Left ventricle myocardium inferior (tissue), 1 donor: ENCODE data around the gene CD3E. TPM values are rescaled to one million over a fixed set of nuclear protein-coding genes. Genes with fewer than 3 reads are reported as not detected.

Experiments used
- DNase-seq: peaks from one replicate; pipeline ENCODE4 v3.0.0-alpha.2; 2020
- H3K27ac ChIP-seq: fragments of 200-600 bp; replicated peaks from 2 replicates; pipeline ENCODE4 v1.8.0; 2021
- H3K27me3 ChIP-seq: fragments of 200-600 bp; 2 replicates; pipeline ENCODE4 v1.8.0; 2021; ENCODE audit warnings: low read depth
- H3K36me3 ChIP-seq: fragments of 200-600 bp; 2 replicates; pipeline ENCODE4 v1.8.0; 2021
- H3K4me1 ChIP-seq: fragments of 200-600 bp; 2 replicates; pipeline ENCODE4 v1.8.0; 2021
- H3K4me3 ChIP-seq: fragments of 200-600 bp; 2 replicates; pipeline ENCODE4 v1.8.0; 2021; ENCODE audit warnings: mild to moderate bottlenecking, moderate library complexity
- H3K9me3 ChIP-seq: fragments of 200-600 bp; replicated peaks from 2 replicates; pipeline ENCODE4 v1.8.0; 2021
- intact Hi-C: fragments of 100-400 bp; cut with micrococcal nuclease; formaldehyde crosslinking; loops from one replicate; pipeline ENCODE4 v1.11.0; 2022
- total RNA-seq: library from RNA; stranded (reverse); fragmentation: NEBNext Ultra II Directional; extraction: Animal tissue kit (Norgen Biotek cat#: 25700); gene quantifications from one replicate; pipeline ENCODE4 v1.2.1, GENCODE V29; 2021
- TF ChIP-seq, protein P1 (sequence below): fragments of 200-600 bp; IDR thresholded peaks from 2 replicates; pipeline ENCODE4 v1.8.0; 2021; ENCODE audit warnings: antibody characterized with exemption, mild to moderate bottlenecking, borderline replicate concordance
- donor health status: DM: no; HTN: yes; CAD: no; lungs with severe emphysema.

CD3E gene
- total RNA-seq, 1 donor from 2014 or later = 0.60 TPM

DNA sequence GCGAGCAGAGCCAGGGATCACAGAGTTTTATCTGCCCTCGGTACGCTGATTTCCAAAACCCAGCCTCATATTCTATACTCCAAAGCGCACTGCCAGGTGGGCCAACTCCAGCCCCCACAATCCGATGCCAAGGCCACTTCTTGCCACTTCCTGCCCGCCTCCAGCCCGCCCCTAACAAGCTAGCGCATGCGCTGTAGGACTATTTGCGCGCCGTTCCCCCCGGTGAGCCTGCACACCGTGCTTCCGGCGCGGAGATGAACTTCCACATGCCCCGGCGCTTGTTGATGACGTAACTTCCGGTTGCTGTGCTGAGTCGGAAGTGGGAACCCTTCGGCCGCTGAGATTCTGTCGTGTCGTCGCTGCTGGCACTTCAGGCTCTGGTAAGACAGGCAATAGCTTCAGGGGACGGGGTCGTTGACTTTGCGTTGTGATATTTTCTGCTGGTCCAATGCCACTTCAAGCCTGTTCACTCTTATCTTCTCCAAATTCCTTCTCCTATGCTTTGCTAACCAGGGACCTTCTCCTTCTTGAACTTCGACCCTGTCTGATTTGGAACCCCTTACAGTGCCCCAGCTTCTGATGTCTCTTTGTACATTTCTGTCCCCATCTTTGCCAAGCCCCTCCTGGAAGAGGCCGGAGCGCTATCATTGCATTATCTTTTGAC is 54.9 kb downstream of the CD3E start, which contains the start of gene UBE4A:
Gene UBE4A, plus strand, starts transcription at position 306 of the 664 bp plus-strand sequence. CDS start 5,481 bp downstream, outside the sequence.
- TF ChIP-seq, protein P1, sequence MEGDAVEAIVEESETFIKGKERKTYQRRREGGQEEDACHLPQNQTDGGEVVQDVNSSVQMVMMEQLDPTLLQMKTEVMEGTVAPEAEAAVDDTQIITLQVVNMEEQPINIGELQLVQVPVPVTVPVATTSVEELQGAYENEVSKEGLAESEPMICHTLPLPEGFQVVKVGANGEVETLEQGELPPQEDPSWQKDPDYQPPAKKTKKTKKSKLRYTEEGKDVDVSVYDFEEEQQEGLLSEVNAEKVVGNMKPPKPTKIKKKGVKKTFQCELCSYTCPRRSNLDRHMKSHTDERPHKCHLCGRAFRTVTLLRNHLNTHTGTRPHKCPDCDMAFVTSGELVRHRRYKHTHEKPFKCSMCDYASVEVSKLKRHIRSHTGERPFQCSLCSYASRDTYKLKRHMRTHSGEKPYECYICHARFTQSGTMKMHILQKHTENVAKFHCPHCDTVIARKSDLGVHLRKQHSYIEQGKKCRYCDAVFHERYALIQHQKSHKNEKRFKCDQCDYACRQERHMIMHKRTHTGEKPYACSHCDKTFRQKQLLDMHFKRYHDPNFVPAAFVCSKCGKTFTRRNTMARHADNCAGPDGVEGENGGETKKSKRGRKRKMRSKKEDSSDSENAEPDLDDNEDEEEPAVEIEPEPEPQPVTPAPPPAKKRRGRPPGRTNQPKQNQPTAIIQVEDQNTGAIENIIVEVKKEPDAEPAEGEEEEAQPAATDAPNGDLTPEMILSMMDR = no peak
- Histone ChIP-seq H3K9me3 (no peaks in the 10 kb centered on the region), H3K27me3 (no peaks in the 10 kb centered on the region), H3K36me3 (peaks cover under 1% of the 10 kb centered on the region), H3K27ac (peak within 1 kb of the TSS; percentile 76), H3K4me3 (peak within 1 kb of the TSS; percentile 89), H3K4me1 (peaks cover 42% of the 10 kb centered on the region)
- intact Hi-C loops = loop anchor here (10.0 kb wide), 1 partner anchor 165 kb away; no protein-coding TSS in a partner anchor
- DNase-seq = peak; percentile 96

DNA sequence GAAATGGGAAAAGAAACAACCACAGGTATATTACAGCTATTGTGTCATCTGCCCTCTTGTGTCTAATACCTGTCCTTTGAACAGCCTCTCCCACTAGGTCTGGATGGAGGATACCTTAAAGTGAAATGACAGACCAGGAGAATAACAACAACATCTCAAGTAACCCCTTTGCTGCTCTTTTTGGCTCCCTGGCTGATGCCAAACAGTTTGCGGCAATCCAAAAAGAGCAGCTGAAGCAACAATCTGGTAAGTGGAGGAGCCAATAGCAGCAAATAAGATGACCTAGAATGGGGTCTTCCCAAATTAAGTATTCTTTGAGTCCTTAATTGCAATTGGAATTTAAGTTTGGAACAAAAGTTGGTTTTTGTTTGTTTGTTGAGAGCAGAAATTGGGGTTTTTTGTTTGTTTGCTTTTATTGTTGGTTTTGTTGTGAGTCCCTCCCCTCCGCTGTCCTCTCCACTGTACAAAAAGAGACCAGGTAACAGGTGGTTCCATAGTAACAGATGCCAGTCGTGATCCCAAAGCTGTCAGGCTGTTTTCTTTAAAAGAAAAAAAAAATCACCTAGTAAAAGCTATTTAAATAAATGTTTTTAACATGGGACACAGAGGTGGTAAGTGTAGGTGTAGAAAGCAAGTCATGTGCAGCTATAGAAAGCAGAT is 60.6 kb downstream of the CD3E start:
- H3K27me3 ChIP-seq = no peaks in the 10 kb centered on the region
- peak overlapping the region; percentile 90 for H3K27ac ChIP-seq
- H3K4me3 ChIP-seq = no peak overlapping the region
- no peak for DNase-seq
- TF ChIP-seq, protein P1 = no peak
- no peaks in the 10 kb centered on the region for H3K9me3 ChIP-seq
- intact Hi-C loops = no loop called here
- peaks cover 65% of the 10 kb centered on the region for H3K4me1 ChIP-seq
- peaks cover 53% of the 10 kb centered on the region for H3K36me3 ChIP-seq

Other genes with a start within 250 kb of the CD3E start
- gene TMPRSS4, start 227.7 kb upstream of the CD3E start, total RNA-seq = 0.30 TPM
- not detected for gene SMIM35, start 217.8 kb upstream of the CD3E start, total RNA-seq
- 12.9 TPM for gene SCN4B, start 151.9 kb upstream of the CD3E start, total RNA-seq
- gene SCN2B, start 128.1 kb upstream of the CD3E start, total RNA-seq = 24.9 TPM
- gene JAML, start 79.7 kb upstream of the CD3E start, total RNA-seq = 2.9 TPM
- 2.7 TPM for gene MPZL3, start 52.4 kb upstream of the CD3E start, total RNA-seq
- gene MPZL2, start 40.4 kb upstream of the CD3E start, total RNA-seq = 13.4 TPM
- not detected for gene CD3D, start 38.0 kb downstream of the CD3E start, total RNA-seq
- 0.16 TPM for gene CD3G, start 39.6 kb downstream of the CD3E start, total RNA-seq
- gene UBE4A, start 54.9 kb downstream of the CD3E start, total RNA-seq = 32.6 TPM
- gene ATP5MG, start 96.9 kb downstream of the CD3E start, total RNA-seq = 854 TPM
- gene KMT2A, start 131.8 kb downstream of the CD3E start, total RNA-seq = 21.0 TPM
- 1.1 TPM for gene TTC36, start 222.7 kb downstream of the CD3E start, total RNA-seq
- 7.8 TPM for gene TMEM25, start 226.5 kb downstream of the CD3E start, total RNA-seq